Left renal pelvis (tissue), 4 donors: Measurements from ENCODE around the gene KLHL18. TPM values are rescaled to one million over a fixed set of nuclear protein-coding genes. Genes with fewer than 3 reads are reported as not detected.
"Not testable (repeated sequence)": the region's sequence is repeated elsewhere in the genome, so short reads cannot be mapped to it uniquely, and the experiment has no call there.

ENCODE experiments used
- DNase-seq, 4 donors: peaks; one replicate each; pipeline ENCODE4 v3.0.0-alpha.2; 2013; ENCODE audit warnings: low read depth in 4 of 4, low spot score in 3 of 4
- polyA plus RNA-seq, 4 donors: library from polyadenylated mRNA; unstranded; fragments of 120-200 nt; gene quantifications; one replicate each; pipeline ENCODE4 v1.2.1, GENCODE V29; 2013; ENCODE audit not compliant: insufficient read length in 4 of 4

KLHL18 gene
- polyA plus RNA-seq = 10 to 100 TPM; 12.2 to 15.4 (median 12.8) TPM

DNA sequence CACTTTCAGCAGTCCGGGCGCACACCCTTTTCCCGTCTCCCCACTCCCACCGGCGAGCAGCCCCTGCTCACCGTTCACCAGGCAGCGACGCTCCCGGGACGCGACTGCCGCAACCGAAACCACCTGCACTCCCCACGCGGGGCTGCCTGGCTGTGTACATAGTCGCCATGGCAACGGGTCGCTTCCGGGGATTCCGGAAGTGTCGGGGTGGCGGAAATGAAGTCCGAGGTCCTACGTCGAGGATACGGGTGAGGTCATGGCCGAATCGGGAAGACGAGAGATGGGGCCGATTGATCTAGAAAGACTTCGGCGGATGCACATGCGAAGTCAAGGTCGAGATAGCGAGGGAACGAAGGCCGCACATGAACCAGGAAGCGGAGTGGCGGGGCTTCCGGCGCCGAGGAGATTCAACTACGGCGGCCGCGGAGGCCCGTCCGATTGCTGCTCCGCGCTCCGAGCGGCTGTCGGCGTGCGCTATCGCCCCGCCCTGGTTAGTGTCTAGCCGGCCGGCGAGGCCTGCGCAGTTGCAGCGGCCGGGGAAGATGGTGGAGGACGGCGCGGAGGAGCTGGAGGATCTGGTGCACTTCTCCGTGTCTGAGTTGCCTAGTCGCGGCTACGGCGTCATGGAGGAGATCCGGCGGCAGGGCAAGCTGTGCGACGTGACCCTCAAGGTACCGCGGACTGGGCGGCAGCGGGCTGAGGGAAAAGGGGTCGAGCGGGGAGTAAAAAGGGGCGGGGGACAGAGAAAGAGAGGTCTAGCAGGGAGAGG, at the start of gene KLHL18, which contains the start of gene KIF9:
Gene KLHL18 (plus strand): TSS at position 521 of the 769 bp plus-strand sequence. CDS start 22 bp downstream, at position 543.
Gene KIF9 (minus strand): TSS at position 376 of the 769 bp plus-strand sequence. CDS start 5,425 bp downstream, outside the sequence.
- DNase-seq = peak; percentile 87 to 92 (median 90)

DNA sequence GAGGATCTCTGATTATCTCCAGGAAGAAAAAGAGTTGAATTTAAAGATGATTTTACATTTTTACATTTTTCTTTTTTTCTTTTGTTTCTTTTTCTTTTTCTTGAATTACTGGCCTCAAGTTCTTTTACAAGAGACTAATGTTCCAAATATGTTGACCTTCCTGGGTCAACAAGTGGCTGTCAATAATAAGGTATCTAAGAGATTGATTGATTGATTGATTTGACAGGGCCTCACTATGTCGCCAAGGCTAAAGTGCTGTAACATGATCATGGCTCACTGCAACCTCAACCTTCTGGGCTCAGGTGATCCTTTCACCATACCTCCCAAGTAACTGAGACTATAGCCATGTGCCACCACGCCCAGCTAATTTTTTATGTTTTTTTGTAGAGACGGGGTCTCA, 44.7 kb upstream of the KLHL18 start:
- DNase-seq = no peak

GRCh38 chr3:47239929-47240328, 42.8 kb upstream of the KLHL18 start:
- no peak for DNase-seq

GRCh38 chr3:47243419-47244147, 39.2 kb upstream of the KLHL18 start:
- DNase-seq = no peak

GRCh38 chr3:47244531-47245100, 38.1 kb upstream of the KLHL18 start:
- DNase-seq = no peak

DNA sequence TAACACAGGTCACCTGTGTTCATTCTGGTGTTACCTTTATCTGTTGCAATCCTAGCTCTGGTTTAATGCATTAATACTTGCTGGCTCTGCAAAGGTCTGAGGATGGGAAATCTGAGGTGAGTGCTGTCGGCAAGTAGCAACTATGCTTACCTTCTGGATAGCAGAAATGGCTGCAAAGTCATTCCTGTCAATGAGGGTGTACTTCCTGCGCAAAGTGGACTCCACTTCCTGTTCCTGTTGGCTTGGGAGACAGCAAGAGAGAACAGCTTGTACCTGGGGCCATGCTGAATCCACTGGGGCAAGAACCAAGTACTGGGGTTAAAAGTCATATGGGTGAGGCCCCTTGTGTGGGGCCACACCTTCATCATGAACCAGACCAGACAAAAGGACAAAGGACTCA, 37.5 kb upstream of the KLHL18 start:
- no peak for DNase-seq

- DNase-seq = no peak
Observed at GRCh38 chr3:47247131-47248064, 35.3 kb upstream of the KLHL18 start.

- no peak for DNase-seq
Observed at GRCh38 chr3:47250309-47251060, 32.3 kb upstream of the KLHL18 start.

- DNase-seq = not testable (repeated sequence)
Observed at GRCh38 chr3:47251085-47251484, 31.7 kb upstream of the KLHL18 start.

- no peak for DNase-seq
Observed at GRCh38 chr3:47251689-47252088, 31.1 kb upstream of the KLHL18 start.

DNA sequence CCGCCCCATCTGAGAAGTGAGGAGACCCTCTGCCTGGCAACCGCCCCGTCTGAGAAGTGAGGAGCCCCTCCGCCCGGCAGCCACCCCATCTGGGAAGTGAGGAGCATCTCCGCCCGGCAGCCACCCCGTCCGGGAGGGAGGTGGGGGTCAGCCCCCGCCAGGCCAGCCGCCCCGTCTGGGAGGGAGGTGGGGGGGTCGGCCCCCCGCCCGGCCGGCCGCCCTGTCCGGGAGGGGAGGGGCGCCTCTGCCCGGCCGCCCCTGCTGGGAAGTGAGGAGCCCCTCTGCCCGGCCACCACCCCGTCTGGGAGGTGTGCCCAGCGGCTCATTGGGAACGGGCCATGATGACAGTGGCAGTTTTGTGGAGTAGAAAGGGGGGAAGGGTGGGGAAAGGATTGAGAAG, 26.4 kb upstream of the KLHL18 start:
- not testable (repeated sequence) for DNase-seq

DNA sequence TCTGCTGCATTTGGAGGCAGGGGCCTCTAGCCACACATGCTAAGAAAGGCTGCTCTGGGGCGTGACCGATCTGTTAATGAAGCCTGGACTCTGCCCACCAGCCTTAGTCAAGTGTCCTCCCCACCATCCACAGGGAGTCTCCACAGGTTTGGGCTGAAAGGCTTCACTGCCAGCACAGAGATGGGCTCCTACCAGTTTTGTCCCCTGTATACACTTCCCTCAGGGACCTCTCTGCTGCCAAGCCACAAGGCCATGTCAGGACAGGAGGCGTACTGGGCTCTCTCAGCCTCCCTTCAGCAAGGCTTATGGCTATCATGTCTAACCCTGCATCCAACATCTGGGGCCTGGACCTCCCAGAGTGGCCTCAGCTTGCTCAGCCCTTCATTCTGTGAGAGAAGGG, 23.6 kb upstream of the KLHL18 start:
- DNase-seq = no peak

DNA sequence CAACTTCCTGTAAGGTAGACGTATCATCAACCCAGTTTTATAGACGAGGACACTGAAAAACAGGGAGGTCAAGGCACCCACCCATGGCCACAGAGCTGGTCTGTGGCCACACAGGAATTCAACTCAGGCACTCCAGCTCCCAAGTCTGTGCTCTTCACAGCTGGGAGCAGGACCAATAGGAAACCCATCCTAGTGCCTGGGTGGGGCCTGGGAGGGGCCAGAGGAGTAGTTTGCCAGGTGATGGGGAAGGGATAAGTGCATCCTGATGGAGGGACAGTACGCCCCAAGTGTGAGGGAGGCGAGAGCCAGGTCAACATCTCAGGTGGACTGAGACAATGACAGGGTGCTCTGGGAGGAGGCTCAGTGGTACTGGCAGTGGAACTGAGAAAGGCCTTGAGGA, 22.1 kb upstream of the KLHL18 start:
- DNase-seq = no peak

GRCh38 chr3:47261301-47261700, 21.4 kb upstream of the KLHL18 start:
- DNase-seq = no peak

- no peak for DNase-seq
Observed at GRCh38 chr3:47265008-47265407, 17.7 kb upstream of the KLHL18 start.

GRCh38 chr3:47265725-47266428, 16.9 kb upstream of the KLHL18 start:
- no peak for DNase-seq

DNA sequence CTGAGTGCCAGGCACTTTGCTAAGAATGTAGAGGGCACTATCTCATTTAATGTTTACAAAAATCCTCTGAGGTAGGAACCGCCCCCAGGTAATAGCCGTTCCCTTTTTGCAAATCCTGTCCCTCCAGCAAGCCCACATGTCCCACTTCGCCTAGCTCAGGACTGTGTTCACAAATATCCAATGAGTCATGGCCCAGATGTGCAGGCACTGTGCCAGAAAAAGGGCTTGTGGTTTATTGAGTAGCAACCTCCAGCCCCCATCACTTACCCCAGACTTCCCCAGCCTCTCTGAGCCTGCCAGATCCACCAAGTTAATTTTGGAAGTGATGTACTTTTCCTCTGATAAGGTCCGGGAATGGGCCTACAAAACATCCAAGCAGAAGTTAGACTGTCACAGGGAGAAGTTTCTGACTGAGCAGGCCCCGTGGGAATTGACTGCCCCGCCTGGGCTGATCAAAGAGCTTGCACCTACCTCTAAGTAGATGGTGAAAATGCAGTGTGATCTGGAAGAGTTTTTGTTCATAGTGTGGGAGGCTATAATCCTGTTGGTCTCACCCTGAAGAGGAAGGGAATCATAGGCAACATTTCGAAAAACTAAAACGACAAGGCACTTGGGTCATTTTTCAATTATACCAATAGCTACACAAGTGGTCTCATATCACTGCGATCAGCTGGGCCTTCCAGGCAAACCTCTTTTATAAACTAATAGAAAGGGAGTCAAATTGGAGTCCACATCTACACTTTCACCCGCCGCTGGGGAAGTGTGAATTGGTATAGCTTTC, 15.8 kb upstream of the KLHL18 start:
- DNase-seq = no peak

DNA sequence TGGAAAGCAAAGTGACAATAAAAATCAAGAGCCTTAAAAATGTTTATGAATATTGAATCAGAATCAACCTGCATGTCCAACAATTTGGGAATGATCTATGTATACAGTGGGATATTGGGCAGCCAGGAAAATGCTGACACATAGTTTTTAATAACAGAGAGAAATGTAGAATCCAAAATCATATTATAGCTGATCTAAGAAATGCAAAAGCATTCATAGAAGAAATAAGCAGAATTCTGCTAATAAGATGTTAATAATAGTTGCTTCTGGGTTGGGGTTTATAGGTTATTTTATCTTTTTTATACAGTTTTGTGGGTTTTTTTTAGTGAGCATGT, 15.3 kb upstream of the KLHL18 start:
- DNase-seq = no peak
